Activated naive CD4-positive, alpha-beta T cell treated with anti-CD3 and anti-CD28 coated beads, Interleukin-2, amount 50 U/mL, for 72 hours (primary cell): Measurements from ENCODE around the gene INTU. TPM values are rescaled to one million over a fixed set of nuclear protein-coding genes. Genes with fewer than 3 reads are reported as not detected.

Experiments
- ATAC-seq, 2 donors: fragments of 150-1000 bp; cut with Tn5 transposase; 2 replicates each; pipeline ENCODE4 v1.10.0; 2021; ENCODE audit warnings: mild to moderate bottlenecking in 2 of 2, moderate library complexity in 2 of 2
- DNase-seq, 2 donors: peaks; one replicate each; pipeline ENCODE4 v3.0.0; 2021 to 2022; ENCODE audit warnings: low spot score in 2 of 2
- H3K27ac Mint-ChIP-seq, 2 donors: one replicate each; pipeline ENCODE4 v1.8.0; 2022; ENCODE audit warnings: mild to moderate bottlenecking in 2 of 2, mixed read lengths in 2 of 2
- H3K36me3 Mint-ChIP-seq, 2 donors: one replicate each; pipeline ENCODE4 v1.8.0; 2022; ENCODE audit warnings: mixed read lengths in 2 of 2
- H3K9me3 Mint-ChIP-seq, 2 donors: one replicate each; pipeline ENCODE4 v1.8.0; 2022; ENCODE audit warnings: mixed read lengths in 2 of 2
- total RNA-seq, 2 donors: library from RNA; stranded (reverse); gene quantifications; one replicate each; pipeline ENCODE4 v1.2.3, GENCODE V29; 2022

Gene INTU
- total RNA-seq, 2 donors from 2014 or later, result 0.21 to 0.75 TPM

GRCh38 chr4:127772769-127773671 is 140.3 kb downstream of the INTU start:
- H3K9me3 Mint-ChIP-seq, result no peaks in the 10 kb centered on the region
- no peak for ATAC-seq
- no peak for DNase-seq
- H3K36me3 Mint-ChIP-seq, result no peaks in the 10 kb centered on the region
- H3K27ac Mint-ChIP-seq, result no peak overlapping the region

GRCh38 chr4:127775843-127776242 is 143.1 kb downstream of the INTU start:
- DNase-seq (no peak), ATAC-seq (no peak)
- Mint-ChIP-seq H3K27ac (no peak overlapping the region), H3K36me3 (peaks cover 4% of the 10 kb centered on the region in 2 donors), H3K9me3 (peaks cover under 1 to 1% of the 10 kb centered on the region in 2 donors)

Other genes with a start within 250 kb of the INTU start
- gene SLC25A31, start 97.4 kb downstream of the INTU start, total RNA-seq, result not detected
- 1 to 10 TPM; 1.2 to 3.2 TPM for gene HSPA4L, start 149.4 kb downstream of the INTU start, total RNA-seq
- gene PLK4, start 247.9 kb downstream of the INTU start, total RNA-seq, result 10 to 100 TPM; 50.5 to 76.4 TPM